Measurements from ENCODE around the gene CTU1. TPM values are rescaled to one million over a fixed set of nuclear protein-coding genes. Genes with fewer than 3 reads are reported as not detected.

CTU1 gene
- total RNA-seq, 1 experiment from 2014 or later: 44.5 TPM

GRCh38 chr19:51103926-51104341, 4.3 kb downstream of the CTU1 start:
- no peak for DNase-seq (ENCODE audit: low spot score)

- DNase-seq (ENCODE audit: low spot score): no peak
Measured at GRCh38 chr19:51102991-51103390, 5.2 kb downstream of the CTU1 start.

- no peak for DNase-seq (ENCODE audit: low spot score)
Measured at GRCh38 chr19:51101171-51101865, 6.9 kb downstream of the CTU1 start.

GRCh38 chr19:51100601-51101000, 7.6 kb downstream of the CTU1 start:
- no peak for DNase-seq (ENCODE audit: low spot score)

- DNase-seq (ENCODE audit: low spot score): no peak
Measured at GRCh38 chr19:51099047-51099382, 9.2 kb downstream of the CTU1 start.

GRCh38 chr19:51098365-51099046, 9.7 kb downstream of the CTU1 start:
- DNase-seq (ENCODE audit: low spot score): no peak

GRCh38 chr19:51097796-51098195, 10.4 kb downstream of the CTU1 start:
- no peak for DNase-seq (ENCODE audit: low spot score)

- DNase-seq (ENCODE audit: low spot score): peak; percentile 89
Measured at GRCh38 chr19:51097166-51097738, 11.0 kb downstream of the CTU1 start.

GRCh38 chr19:51096473-51097165, 11.6 kb downstream of the CTU1 start:
- DNase-seq (ENCODE audit: low spot score): peak; percentile 74

GRCh38 chr19:51094696-51095279, 13.4 kb downstream of the CTU1 start:
- peak; percentile 59 for DNase-seq (ENCODE audit: low spot score)

GRCh38 chr19:51093510-51094345, 14.5 kb downstream of the CTU1 start:
- DNase-seq (ENCODE audit: low spot score): no peak

GRCh38 chr19:51093101-51093500, 15.1 kb downstream of the CTU1 start:
- DNase-seq (ENCODE audit: low spot score): peak; percentile 38

- DNase-seq (ENCODE audit: low spot score): no peak
Measured at GRCh38 chr19:51091895-51092873, 16.0 kb downstream of the CTU1 start.

- no peak for DNase-seq (ENCODE audit: low spot score)
Measured at GRCh38 chr19:51091126-51091525, 17.1 kb downstream of the CTU1 start.

GRCh38 chr19:51090471-51090870, 17.7 kb downstream of the CTU1 start:
- DNase-seq (ENCODE audit: low spot score): peak; percentile 36

GRCh38 chr19:51089786-51090185, 18.4 kb downstream of the CTU1 start:
- no peak for DNase-seq (ENCODE audit: low spot score)

GRCh38 chr19:51086153-51086850, 21.9 kb downstream of the CTU1 start:
- DNase-seq (ENCODE audit: low spot score): no peak

- no peak for DNase-seq (ENCODE audit: low spot score)
Measured at GRCh38 chr19:51084505-51084904, 23.7 kb downstream of the CTU1 start.

- no peak for DNase-seq (ENCODE audit: low spot score)
Measured at GRCh38 chr19:51083783-51084182, 24.4 kb downstream of the CTU1 start.

Data from HT-29 (cell line).